Astrocyte of the spinal cord (primary cell): Measurements from ENCODE around the gene C4orf46.
A peak's percentile ranks its signal among the peaks of the same experiment; 100 is the strongest.
"Not testable (repeated sequence)": the region's sequence is repeated elsewhere in the genome, so short reads cannot be mapped to it uniquely, and the experiment has no call there.

ENCODE experiments used
- DNase-seq: peaks from one replicate; pipeline ENCODE4 v3.0.0; 2011; ENCODE audit warnings: low read depth, low spot score
- H3K4me3 ChIP-seq: 2 replicates; pipeline ENCODE4 v1.5.1; 2011; ENCODE audit warnings: low read depth, mild to moderate bottlenecking, low read length, moderate library complexity
- CTCF ChIP-seq: IDR thresholded peaks from 2 replicates; pipeline ENCODE4 v1.5.1; 2012; ENCODE audit warnings: low read depth, mild to moderate bottlenecking, low read length, inconsistent platforms
- in situ Hi-C: cut with HindIII; loops from 2 replicates; pipeline ENCODE4 v1.10.0; 2017; ENCODE audit warnings: low sequenced_read_pairs

Gene C4orf46

GRCh38 chr4:158670975-158671664 is 567 bp downstream of the C4orf46 start:
- no peak for TF ChIP-seq CTCF
- in situ Hi-C loops = no loop called here
- peak; percentile 82 for DNase-seq
- peak overlapping the region; percentile 90 for H3K4me3 ChIP-seq

GRCh38 chr4:158669310-158669709 is 2.4 kb downstream of the C4orf46 start:
- no peak overlapping the region for H3K4me3 ChIP-seq
- no peak for DNase-seq
- in situ Hi-C loops = no loop called here
- no peak for TF ChIP-seq CTCF

GRCh38 chr4:158667651-158668198 is 4.0 kb downstream of the C4orf46 start:
- no peak for DNase-seq

GRCh38 chr4:158666892-158667291 is 4.8 kb downstream of the C4orf46 start:
- DNase-seq = no peak
- H3K4me3 ChIP-seq = no peak overlapping the region
- in situ Hi-C loops = no loop called here
- no peak for TF ChIP-seq CTCF

More at GRCh38 chr4:158667651-158668198, 4.0 kb downstream of the C4orf46 start:
- in situ Hi-C loops = no loop called here
- no peak overlapping the region for H3K4me3 ChIP-seq
- TF ChIP-seq CTCF = peak; percentile 64

- in situ Hi-C loops = no loop called here
- no peak for DNase-seq
- TF ChIP-seq CTCF = no peak
- H3K4me3 ChIP-seq = no peak overlapping the region
These were observed 6.9 kb downstream of the C4orf46 start for GRCh38 chr4:158664806-158665205.

- H3K4me3 ChIP-seq, DNase-seq, in situ Hi-C loops: not testable (repeated sequence)
These were observed 7.7 kb downstream of the C4orf46 start for GRCh38 chr4:158663707-158664625.

- H3K4me3 ChIP-seq, DNase-seq, in situ Hi-C loops: not testable (repeated sequence)
These were observed 8.4 kb downstream of the C4orf46 start for GRCh38 chr4:158663255-158663654.
